Central memory CD4-positive, alpha-beta T cell (primary cell): ENCODE measurements around the gene PKDREJ.
"Not testable (repeated sequence)": the region's sequence is repeated elsewhere in the genome, so short reads cannot be mapped to it uniquely, and the experiment has no call there.

Source experiments
- DNase-seq: peaks from one replicate; pipeline ENCODE4 v3.0.0; 2022

Gene PKDREJ

DNA sequence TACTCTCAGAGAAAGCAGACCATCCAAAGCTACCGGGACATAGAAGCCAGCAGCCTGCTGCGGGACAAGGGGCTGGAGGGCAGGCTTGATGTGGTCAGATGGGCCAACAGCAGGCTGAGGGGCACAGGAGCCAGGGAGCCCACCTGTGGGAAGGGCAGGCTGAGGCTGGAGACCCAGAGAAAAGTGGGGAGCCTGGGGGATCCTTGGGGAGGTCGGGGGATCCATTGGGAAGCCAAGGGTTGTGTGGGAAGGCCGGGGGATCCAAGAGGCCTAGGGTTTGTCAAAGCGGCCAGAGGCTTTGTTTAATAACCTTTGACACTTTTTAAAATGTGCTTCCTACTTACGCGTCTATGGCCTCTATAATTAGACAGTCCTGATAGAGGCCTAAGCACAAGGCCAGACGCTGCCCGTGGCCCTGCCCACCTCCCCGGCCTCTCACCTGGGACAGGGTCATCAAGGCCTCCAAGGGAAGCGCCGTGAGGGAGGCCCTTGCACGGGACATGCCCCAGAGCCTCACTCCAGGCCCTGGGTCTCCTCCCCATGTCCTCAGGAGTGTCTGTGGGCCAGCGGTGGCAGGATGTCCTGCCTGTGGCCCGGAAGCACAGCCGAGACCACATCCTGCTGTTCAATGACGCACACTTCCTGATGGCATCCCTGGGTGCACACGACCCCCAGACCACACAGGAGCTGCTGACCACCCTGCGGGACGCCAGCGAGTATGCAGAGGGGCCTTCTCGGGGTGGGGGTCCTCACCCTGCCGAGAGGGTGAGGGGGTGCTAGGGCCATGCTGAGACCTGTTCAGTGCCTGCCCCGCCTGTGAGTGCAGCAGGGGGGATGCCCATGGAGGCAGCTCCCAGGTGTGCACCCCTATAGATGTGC, 25.0 kb upstream of the PKDREJ start:
- no peak for DNase-seq

DNA sequence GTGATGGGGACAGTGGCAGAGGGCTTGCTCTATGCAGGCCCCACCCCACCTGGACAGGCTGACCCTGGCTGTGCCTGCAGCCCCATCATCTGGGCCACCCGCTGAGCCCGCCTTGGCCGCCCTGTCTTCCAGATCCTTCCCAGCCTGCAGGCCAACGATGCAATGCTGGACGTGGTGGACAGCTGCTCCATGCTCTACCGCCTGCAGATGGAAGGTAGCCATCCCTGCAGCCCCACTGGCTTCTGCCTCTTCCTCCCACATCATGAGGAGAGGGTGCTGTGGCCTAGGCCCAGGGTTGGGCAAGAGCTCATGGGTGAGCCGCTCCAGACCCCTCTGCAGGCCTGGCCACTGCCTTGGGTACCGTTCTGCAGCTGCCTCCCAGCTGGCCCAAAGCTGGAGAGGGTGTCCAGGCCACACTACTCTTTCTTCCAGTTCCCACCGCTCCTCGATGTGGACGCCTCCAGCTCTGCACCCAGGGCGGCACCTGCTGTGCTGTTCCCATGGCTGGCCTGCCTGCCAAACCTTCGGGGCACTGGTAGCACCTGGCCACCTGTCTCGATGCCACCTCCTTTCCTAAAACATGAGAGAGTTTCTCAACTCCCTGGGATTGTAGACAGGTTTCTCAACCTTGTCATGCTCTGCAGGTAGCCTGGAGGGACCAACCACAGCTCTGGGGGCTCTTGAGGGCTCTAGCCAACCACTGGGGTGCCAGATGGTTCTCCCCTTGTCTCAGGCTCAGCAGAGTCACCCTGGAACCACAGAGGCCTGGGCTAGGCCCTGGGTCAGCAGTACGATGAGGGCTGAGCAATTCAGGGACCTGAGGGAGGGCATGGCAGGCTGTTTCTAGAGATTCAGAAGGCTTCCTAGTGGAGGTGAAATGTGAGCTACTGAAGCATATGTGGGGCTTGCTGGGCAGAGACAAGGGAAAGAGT, 24.1 kb upstream of the PKDREJ start:
- DNase-seq, result no peak

DNA sequence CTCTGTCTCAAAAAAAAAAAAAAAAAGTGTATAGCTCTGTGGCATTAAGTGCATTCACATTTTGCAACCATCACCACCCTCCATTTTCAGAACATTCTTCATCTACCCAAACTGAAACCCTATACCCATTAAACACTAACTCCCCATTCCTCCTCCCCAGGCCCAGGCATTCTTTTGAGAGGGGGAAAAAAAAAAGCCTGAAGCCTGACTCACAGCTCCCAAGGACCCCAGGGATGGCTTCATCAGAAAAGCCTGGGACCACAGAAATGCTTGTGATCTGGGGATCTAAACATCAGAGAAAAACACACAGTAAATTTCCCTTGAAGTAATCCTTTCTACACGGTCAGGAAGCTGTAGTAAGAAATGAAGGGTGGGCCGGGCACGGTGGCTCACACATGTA, 22.9 kb upstream of the PKDREJ start:
- DNase-seq, result no peak

DNA sequence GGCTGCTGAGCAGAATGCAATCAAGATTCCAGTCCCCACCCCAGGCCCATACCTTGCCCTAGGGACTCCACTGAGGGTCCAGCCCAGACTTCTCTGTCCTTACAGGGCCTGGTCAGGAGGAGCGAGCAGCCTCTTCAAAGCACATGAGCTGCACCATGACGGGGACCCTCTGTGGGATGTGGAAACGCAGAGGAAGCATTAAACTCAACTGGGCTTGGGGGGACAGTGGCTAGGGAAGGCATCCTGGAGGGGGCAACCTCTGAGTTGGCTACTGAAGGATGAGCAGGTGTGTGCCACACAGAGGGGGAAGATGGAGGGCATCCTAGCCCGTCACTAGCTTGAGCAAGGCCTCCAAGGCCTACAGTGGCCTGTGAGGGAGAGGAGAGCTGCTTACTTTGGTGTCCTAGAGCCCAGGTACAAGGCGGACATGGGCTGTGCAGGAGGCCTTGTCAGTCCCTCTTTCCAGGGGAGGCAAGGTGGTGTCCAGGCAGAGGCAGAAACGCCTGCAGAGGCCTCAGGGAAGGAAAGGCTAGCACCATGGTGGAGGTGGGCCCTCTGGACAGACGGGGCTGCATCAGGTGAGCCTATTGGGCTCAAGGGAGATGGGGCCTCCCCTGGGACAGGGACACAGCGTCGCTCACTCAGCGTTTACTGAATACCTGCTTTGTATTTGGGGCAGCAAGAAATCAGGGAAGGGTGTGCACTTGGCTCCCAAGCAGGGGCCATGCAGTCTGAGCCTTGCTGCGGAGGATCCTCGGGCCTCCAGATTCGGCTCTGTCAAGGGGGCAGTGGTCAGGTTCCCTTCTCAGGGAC, 18.9 kb upstream of the PKDREJ start:
- no peak for DNase-seq

DNA sequence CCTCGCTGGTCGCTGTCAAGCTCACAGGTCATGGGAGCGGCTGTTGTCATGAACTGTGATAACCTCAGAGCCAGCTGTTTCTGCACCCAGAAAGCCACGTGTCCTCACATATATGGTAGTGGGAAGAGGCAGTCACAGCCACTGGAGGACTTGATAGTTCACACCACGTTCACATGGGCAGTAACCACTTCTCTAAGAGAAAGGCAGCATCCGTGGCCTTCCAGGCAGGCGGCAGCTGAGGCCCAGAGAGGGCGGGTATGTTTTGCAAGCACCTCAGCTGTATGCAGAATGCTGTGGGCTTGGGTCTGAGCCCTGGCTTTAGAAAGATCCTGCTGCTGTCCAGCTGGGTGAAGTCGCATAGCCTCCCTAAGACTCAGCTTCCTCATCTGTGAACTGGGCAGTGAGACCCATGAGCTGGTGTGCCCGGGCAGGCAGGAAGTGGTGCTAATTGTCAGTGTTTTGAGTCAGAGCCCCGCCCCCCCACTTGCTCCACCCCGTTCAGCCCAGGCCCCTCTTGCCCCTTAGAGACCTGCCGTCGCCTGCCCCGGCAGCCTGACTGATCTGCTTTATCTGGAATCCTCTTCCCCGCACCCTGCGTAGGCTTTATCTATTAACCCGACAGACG, 18.0 kb upstream of the PKDREJ start:
- no peak for DNase-seq

DNA sequence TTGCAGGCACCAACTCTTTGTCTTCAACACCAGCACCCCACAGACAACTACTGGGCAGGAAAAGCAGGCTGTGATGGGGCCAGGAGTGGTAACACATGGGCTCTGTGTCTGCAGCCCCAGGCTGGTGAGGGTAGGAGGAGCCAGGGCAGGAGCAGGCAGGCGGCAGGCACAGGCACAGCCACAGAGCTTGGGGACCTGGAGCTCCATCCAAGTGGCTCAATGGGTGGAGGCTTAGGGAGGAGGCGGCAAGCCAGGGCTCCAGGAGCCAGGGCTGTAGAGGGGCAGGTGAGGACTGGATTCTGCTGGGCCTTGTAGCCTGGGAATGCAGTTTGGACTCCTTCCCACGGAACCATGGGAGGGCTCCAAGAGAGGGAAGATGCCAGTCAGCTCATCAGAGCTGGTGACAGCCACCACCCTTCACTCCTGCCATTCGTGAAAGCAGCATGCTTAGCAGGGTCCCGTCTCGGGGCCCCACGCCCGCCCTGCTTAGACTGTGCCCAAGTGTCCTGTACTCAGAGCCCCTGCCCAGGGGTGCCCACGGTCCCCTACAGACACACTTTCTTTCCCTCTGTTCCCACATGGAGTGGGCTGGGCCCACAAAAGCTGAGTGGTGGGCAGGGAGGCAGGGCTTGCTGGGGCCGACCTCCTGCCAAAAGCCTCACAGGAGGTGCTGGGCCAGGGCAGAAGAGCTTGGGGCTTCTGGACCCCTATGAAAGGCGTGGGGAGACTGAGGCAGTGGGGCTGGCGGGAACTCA, 17.1 kb upstream of the PKDREJ start:
- no peak for DNase-seq

DNA sequence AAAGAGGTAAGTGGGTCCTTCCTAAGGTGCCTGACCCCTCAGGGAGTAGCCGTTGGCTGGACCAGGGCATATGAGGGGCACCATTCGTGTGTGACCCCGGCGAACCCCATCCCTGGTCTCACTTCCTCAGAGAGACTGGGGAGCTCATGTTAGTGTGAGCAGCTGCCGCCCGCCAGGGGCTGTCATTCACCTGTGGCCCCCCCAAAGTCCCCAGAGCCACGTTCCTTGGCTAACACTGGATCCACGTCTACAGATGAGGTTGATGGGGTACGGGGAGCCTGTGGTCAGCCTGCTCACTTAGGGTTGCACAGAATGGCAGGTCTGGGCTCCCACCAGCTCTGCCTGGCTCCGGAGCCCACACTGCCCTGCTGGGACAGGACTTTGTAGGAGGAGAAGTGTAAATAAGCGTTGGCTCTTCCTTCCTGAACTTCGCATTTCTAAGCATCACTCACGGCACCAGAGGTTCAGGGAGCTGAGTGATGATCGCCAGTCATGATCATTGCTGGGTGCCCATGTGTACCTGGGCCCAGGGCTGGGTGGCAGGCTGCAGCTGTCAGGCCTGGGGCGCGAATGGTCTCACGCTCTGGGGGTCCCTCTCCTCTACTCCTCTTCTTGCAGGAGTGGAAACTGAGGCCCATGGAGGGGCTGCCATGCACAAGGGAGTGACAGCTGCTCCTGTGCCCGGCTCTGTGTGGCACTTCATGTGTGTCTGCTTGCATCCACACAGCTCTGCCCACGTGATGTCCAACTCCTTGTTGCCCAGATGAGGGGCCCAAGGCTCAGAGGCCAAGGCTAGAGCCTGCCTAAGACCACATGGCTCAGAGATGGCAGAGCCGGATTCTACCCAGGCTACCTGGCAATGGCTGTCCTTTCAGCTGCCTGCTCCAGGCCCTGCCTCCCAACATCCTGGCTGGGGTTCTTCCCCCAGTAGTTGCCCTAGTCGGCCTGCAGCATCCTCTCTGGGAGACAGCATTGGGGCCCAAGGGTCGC, 15.8 kb upstream of the PKDREJ start:
- DNase-seq, result no peak

DNA sequence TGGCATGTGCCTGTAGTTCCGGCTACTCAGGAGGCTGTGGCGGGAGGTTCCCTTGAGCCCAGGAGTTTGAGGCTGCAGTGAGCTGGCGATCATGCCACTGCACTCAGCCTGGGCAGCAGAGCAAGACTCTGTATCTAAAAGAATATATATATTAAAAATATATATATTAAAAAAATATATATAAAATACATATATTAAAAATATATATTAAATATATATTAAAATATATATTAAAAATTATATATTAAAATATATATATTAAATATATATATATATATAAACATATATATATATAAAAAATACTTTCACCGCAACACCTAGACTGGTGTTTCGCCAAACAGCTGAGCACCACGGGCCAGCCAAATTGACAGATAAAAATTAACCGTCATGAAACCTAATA, 13.4 kb upstream of the PKDREJ start:
- no peak for DNase-seq

DNA sequence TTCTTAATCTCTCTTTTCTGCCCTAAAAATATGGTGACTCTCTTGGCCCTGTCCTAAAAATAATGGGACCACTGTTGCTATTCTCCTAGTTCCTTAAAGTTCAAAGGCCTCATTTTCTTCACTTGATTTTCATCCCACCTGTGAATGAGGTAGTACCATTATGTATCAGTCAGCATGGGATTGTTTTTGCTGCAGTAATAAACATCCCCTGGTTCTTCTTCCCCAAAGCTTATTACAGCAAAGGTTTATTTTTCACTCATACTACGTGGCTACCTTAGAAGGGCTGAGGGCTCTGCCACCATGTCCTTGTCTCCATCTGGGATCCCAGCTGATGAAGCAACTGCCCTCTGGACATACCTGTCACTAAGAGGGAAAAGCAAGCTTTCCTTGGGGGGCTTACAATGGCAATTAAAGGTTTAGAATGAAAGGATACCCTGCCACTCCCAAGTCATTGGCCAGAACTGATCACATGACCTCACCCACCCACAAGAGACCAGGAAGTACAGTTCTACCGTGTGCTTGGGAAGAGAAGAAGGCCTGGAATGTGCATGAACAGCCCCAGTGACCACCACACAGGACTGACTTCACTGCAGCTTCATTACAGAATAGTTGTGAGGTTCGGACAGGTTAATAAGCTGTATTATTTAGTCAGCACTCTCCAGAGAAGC, 12.4 kb upstream of the PKDREJ start:
- no peak for DNase-seq

DNA sequence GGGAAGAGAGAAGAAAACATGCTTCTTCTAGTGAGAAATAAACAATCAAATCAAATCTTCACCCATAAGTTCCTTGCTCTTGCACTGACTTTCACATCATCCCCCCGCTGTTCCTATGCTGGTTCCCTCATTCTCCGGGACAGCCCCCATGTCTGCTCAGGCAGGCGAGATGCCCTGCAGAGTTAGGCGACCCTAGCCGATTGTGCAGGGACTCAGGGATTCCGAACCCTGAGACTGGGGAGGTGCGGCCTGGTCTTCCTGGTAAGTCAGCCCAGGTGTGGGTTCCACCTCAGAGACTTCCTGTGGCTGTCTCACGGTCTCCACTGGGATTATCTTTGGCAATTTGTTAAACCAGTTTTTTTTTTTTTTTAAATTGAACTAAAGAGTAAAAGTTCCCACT, 11.2 kb upstream of the PKDREJ start:
- DNase-seq, result no peak

DNA sequence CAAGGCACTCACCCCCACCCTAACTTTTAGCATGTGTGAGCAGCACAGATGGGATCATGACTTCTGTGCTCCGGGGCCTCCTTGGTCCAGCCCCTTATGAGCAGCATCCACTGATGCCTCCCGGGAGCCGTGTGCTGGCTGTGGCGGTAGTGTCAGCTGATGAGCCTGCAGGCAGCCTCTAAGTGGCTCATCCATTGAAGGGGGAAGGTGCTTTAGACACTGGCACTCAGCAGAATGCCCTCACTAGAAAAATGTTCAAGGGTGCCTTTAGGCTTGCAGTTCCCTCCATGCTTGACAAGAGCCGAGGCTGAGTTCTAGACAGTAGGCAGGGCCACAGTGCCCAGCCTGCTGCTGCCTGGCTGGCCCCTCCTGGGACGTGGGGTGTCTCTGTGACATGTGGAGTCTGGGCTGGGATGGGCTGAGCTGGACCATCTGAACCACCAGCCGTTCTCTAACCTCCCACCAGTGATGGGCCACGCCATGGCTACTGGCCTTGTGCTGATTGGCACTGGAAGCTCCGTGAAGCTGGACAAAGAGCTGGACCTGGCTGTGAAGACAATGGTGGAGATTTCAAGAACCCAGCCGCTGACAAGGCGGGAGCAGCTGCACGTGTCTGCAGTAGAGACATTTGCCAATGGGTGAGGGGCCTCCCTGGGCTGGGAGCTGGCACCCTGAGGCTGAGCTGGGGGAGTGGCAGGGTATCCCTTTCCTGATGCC, 10.4 kb upstream of the PKDREJ start:
- no peak for DNase-seq

DNA sequence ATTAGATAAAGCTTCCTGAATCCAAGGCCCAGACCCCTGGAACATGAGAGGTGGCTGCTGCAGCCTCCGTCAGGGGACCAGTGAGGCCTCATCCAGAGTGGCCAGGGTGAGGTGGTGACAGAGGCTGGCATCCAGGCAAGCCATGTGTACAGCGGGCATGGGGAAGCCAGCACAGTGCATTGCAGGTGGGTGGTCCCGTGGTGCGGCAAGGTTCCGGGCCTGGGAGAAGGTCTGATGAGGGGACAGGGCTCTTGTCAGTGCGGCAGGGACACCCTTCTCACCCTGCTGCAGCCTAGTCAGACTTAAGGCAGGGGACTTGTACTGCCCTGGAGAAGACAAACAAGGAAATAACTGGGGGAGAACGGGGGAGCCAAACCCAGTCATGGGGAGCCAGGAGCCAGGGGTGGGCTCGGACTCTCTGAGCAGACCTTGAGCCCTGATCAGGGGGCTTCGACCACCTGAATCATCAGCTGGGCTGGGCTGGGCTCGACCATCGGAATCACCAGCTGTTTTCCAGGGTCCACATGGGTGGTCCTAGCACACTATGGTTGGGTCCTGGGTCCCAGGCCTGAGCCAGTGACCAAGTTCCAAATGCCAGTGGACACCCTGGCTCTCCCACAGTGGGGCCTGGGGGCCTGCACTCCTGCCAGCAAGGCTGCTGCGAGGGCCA, 9.8 kb upstream of the PKDREJ start:
- no peak for DNase-seq

DNA sequence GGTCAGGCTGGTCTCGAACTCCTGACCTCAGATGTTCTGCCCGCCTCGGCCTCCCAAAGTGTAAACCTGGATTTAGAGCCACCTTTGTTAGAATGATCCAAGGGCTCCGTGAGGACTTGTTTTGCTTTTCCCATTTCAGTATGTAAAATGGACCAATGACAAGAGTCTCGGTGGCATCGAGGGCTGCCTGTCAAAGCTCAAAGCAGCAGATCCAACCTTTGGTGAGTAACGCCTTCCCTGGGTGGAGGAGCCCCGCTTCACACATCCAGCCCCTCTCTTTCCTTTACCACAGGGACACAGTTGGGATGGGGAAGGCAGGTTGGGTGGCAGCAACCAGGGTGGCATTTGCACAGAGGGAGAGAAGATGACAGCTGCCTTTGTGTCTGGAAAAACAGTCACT, 9.1 kb upstream of the PKDREJ start:
- no peak for DNase-seq

DNA sequence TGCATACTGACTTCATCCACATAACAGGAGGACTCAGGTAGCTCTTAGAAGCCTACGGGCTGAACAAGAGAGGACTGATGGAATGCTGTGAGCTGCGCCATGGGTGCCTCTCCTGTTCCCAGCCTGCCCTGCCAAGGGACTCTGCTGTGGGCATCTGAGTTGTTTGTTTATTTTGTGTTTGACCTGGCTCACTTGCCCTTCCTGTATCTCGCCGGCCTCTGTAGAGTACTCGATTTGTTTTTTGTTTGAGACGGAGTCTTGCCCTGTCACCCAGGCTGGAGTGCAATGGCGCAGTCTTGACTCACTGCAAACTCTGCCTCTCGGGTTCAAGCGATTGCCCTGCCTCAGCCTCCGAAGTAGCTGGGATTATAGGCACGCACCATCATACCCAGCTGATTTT, 6.4 kb upstream of the PKDREJ start:
- DNase-seq, result no peak

DNA sequence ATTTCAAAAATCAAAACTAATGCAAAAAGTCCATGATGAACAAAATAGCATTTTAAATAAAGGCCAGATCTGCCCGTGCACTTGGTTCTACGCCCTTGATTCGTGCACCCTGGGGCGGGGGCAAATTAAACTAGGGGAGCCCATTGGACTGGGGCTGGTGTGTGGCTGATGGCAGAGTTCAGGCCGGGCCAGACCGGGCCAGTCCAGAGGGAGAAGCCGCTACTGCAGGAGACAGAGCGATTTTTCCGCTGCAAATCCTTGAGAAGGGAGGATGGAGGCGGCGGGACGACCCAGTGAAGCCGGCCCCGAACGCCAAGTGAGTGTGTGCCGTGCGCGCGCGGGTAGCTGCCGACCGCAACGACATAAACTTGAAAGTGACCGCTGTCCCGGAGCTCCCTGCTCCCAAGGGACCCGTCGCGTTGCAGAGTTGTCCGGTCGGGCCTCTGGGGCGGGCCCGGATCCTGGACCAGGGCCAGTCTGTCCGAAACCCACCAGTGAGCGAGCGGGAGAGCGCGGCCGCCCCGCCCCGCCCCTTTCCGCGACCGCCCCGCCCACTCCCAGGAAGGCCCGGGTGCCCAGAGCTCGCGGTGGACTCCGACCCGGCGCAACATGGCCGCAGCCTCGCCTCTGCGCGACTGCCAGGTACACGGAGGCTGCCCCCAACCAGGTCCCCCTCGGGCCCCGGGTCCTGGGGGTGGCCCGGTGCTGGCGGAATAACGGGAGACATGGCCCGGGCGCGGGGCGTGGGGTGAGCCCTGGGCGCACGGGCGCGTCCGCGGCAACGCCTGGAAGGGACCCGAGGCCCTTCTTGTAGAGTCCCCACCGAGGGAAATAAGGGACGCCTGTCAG, 4.5 kb upstream of the PKDREJ start, which contains the start of gene TTC38:
Gene TTC38, plus strand, starts transcription at position 578 of the 849 bp plus-strand sequence. Its CDS starts 32 bp downstream, at position 610.
- DNase-seq, result peak; percentile 19

DNA sequence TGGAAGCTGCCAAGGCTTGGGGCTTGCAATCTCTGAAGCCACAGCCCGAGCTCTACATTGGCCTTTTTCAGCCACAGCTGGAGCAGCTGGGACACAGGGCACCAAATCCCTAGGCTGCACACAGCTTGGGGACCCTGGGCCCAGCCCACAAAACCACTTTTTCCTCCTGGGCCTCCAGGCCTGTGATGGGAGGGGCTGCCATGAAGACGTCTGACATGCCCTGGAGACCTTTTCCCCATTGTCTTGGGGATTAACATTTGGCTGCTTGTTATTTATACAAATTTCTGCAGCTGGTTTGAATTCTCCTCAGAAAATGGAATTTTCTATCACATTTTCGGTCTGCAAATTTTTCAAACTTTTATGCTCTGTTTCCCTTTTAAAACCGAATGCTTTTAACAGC, 2.5 kb upstream of the PKDREJ start:
- DNase-seq, result not testable (repeated sequence)

DNA sequence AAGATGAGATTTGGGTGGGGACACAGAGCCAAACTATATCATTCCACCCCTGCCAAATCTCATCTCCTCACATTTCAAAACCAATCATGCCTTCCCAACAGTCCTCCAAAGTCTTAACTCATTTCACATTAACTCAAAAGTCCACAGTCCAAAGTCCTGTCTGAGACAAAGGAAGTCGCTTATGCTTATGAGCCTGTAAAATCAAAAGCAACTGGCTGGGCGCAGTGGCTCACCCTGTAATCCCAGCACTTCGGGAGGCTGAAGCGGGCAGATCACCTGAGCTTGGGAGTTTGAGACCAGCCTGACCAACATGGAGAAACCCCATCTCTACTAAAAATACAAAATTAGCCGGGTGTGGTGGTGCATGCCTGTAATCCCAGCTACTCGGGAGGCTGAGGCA, 1.4 kb upstream of the PKDREJ start:
- DNase-seq, result not testable (repeated sequence)
